ENCODE measurements around the gene OSGIN1.

GRCh38 chr16:83969771-83970429 lies 16.9 kb downstream of the OSGIN1 start:
- TF ChIP-seq CTCF (IDR thresholded peaks at IDR 0.05) (no peak), POLR2A (IDR thresholded peaks at IDR 0.05) (no peak)

All from ovary (tissue), 3 donors.